Stimulated activated CD8-positive, alpha-beta memory T cell treated with anti-CD3 and anti-CD28 coated beads, Interleukin-4, amount 100 ng/mL, for 1 hour (primary cell): ENCODE data around the gene AQP4.

Experiments used
- DNase-seq, 2 donors: peaks; one replicate each; pipeline ENCODE4 v3.0.0-alpha.2; 2020; ENCODE audit warnings: low read depth in 2 of 2, low spot score in 1 of 2

Gene AQP4

GRCh38 chr18:26840965-26841364 is 24.5 kb downstream of the AQP4 start:
- DNase-seq = no peak

DNA sequence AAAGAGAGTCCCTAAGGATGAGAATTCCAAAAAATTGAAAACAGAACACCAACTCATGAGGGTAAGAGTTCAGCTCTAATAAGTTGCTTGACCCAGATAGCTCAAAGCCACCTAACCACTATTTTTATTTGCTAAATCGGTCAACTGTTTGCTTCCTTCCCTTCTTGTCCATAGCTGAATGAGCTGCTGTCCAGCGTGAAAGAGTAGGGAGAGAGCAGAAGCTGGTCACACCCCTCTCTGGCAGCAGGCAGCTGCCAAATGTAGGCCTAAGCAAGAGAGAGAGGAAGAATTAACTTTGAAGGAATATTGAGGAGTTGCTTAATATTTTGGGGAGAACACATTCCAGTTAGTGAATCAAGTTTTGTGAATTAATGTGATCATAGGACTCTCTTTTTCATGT is 25.9 kb downstream of the AQP4 start:
- no peak for DNase-seq

DNA sequence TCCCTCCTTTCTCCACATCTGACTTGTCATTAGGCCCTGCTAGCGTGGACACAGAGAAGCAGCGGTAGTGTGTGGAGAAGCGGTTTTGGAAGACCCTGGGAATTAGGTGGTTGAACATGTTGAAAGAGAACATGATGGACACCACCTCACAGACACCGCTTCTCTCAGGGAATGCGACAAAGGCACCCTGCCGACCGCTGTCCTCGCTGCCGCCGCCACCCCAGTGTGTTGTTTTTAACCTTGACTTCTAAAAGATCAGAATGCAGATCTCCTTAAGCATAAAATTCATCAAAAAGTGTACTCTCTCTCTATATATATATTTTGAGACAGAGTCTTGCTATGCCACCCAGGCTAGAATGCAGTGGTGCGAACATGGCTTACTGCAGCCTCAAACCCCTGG is 33.2 kb downstream of the AQP4 start:
- no peak for DNase-seq

- DNase-seq = no peak
Observed at GRCh38 chr18:26827581-26827980, 37.9 kb downstream of the AQP4 start.

- no peak for DNase-seq
Observed at GRCh38 chr18:26826656-26827235, 38.8 kb downstream of the AQP4 start.

GRCh38 chr18:26821181-26821580 is 44.3 kb downstream of the AQP4 start:
- DNase-seq = no peak

DNA sequence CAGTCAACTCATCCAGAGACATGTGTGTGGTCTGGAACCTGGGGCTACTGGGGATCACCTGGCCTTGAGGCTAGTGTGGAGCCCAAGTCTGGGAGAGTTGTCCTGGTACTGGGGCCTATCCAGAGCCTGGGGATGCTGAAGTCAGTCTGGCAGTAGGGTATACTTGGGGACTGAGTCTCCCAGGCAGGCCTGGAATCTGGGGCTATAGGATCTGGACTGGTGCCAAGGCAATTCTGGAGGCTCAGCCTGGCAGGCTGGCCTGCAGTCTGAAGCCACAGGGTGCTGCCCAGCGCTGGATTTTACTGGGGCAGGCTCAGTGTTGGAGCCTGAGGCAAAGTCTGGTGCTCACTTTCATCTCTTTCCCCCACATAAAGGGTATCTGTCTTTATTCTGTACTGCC is 46.5 kb downstream of the AQP4 start:
- no peak for DNase-seq

GRCh38 chr18:26818461-26818860 is 47.0 kb downstream of the AQP4 start:
- no peak for DNase-seq

DNA sequence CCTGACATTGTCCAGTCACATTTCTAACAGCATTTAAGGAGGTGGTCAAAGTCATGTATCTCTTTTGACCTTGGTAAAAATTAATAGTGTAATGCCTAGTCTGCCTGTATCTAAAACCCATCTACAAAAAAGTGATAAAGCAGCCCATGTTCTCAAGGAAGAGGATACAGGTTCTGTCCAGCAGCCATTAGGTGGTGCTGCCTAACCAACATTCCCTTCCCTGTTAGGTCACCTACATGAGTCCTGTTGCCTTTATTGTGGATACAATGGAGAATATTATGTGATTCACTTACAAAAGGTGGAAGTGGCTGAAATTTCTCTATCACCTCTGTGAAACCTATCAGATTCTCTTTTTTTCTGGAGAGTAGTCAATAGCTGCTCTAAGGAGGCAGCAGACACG is 52.5 kb downstream of the AQP4 start:
- no peak for DNase-seq

DNA sequence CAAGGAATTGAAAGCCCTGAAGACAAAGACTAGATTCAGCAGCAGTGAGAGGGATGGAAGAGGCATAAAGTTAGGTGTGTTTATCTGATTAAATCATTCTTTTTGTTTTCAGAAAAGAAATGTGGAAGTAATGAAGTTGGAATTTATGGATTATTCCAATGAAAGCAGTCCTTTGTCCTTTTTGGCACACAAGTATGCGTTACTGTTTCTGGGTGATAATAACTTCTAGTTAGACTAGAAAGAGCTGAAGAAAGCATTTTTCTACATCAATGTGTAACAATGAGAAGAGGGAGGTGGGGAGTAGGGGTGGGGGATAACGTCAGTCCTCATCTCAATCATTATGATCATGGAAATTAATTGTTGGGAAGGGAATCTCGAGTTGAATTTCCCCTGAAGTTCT is 53.0 kb downstream of the AQP4 start:
- DNase-seq = no peak

GRCh38 chr18:26809346-26809745 is 56.2 kb downstream of the AQP4 start:
- no peak for DNase-seq

DNA sequence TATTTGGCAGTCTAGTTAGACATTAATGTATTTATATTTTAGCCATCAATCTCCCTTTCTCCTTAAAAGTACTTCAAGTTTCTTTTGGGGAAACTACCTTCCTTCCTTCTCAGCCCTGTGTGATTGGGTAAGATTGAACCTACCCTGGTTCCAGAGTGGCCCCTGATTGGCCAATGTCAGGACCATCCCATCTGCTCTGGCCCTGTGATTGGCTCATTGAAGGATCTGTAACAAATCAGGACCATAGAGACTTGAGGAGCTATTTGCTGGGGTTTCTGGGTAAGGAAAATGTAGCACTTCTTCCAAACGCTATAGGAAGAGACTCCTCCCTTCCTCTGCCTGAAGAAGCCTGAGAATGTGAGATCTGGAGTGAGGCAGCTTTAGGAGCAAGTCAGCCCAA is 59.3 kb downstream of the AQP4 start:
- no peak for DNase-seq

DNA sequence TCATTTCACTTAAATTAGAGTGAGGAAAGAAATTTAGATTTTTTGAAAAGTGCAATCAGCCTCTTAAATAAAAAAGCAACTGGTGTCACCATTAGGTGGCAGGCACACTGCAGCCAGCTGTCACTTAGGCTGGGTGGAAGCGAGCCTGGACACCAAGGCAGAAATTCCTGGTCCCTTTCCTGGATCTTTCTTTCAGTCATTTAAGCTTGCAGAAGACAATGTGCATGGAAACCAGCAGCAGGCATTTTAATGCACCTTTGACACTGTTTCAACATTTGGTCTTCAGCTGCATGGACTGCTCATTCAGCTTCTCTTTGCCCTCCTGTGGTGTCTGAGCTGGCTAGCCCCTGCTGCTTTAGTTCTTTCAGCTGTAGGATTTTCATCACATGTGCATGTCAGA is 61.0 kb downstream of the AQP4 start:
- no peak for DNase-seq

- DNase-seq = no peak
Observed at GRCh38 chr18:26803643-26804042, 61.9 kb downstream of the AQP4 start.

DNA sequence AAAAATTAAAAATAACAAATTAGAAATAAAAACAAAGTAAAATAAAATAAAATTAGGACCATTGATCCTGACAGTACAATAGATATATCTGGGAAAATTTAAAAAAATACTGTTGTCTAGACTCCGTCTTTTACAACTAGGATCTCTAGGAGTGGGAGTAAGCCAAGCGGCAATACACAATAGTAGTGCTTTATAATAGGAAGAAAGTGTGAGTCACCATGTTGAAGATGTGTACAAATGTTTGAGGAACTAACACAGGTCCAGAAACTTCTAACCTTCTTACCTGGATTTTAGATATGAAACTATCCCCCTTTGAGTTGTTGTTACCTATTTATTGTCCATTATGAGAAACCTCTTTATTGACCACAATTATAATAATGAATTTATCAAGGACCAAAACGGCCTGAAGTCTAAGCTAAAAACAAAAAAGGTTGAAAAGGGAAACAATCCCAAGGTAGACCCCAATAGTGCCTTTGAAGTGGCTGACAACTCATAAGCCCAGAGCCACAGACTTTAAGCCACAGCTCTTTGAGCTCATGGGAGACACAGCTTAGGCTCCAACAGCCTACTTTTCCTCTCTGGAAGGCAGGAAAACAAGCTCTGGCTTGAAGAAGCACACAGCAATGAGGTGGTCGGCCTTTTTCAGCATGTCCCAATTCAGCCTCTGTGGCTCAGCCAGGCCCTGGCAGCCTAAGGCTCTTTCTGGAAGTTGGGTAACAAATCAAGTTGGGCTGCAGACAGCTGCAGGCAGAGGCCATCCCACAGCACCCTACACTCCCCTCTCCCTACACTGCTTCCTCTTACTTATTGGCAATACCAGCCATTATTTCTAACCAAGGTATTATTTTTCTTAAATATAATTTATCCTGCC is 62.9 kb downstream of the AQP4 start:
- DNase-seq = no peak
